Neural progenitor cell (in vitro differentiated cells): ENCODE data around the gene HIC1.

ENCODE experiments used
- CTCF ChIP-seq: fragments of 200-600 bp; sonication (generic); IDR thresholded peaks from 2 replicates; pipeline ENCODE4 v1.5.1; 2017; ENCODE audit warnings: antibody characterized with exemption, mild to moderate bottlenecking
- EZH2 ChIP-seq: fragments of 200-600 bp; sonication (generic); IDR thresholded peaks from 2 replicates; pipeline ENCODE4 v1.6.1; 2017; ENCODE audit warnings: antibody characterized with exemption, mild to moderate bottlenecking, moderate library complexity

GRCh38 chr17:2063261-2064146, 8.6 kb downstream of the HIC1 start:
- TF ChIP-seq CTCF (no peak), EZH2 (no peak)
